ENCODE results near the gene CHTOP. TPM values are rescaled to one million over a fixed set of nuclear protein-coding genes. Genes with fewer than 3 reads are reported as not detected.
A peak's percentile ranks its signal among the peaks of the same experiment; 100 is the strongest.

Gene CHTOP
- total RNA-seq, 1 donor from 2014 or later = 44.0 TPM

- peak; percentile 1 for ATAC-seq
Measured at GRCh38 chr1:153613406-153613805, 20.5 kb upstream of the CHTOP start.

GRCh38 chr1:153614189-153614900 is 19.5 kb upstream of the CHTOP start:
- ATAC-seq = no peak

GRCh38 chr1:153614906-153615305 is 19.0 kb upstream of the CHTOP start:
- no peak for ATAC-seq

GRCh38 chr1:153615406-153615805 is 18.5 kb upstream of the CHTOP start:
- no peak for ATAC-seq

GRCh38 chr1:153616144-153616916 is 17.5 kb upstream of the CHTOP start, which contains the start of gene S100A14:
TSS of gene S100A14 (minus strand) at chr1:153616325. CDS start at chr1:153615858, 467 bp downstream.
- peak; percentile 70 for ATAC-seq

- ATAC-seq = peak; percentile 63
Measured at GRCh38 chr1:153616917-153617311, 17.0 kb upstream of the CHTOP start.

- peak; percentile 31 for ATAC-seq
Measured at GRCh38 chr1:153617663-153618062, 16.2 kb upstream of the CHTOP start.

GRCh38 chr1:153619171-153619570 is 14.7 kb upstream of the CHTOP start:
- no peak for ATAC-seq

- ATAC-seq = no peak
Measured at GRCh38 chr1:153623101-153623500, 10.8 kb upstream of the CHTOP start.

- no peak for ATAC-seq
Measured at GRCh38 chr1:153624965-153625611, 8.8 kb upstream of the CHTOP start.

- no peak for ATAC-seq
Measured at GRCh38 chr1:153626477-153626903, 7.4 kb upstream of the CHTOP start.

- peak; percentile 79 for ATAC-seq
Measured at GRCh38 chr1:153626904-153627714, 6.8 kb upstream of the CHTOP start, which contains the start of gene S100A13. TSS of gene S100A13 (minus strand) at chr1:153627505. CDS start at chr1:153626472, 1,033 bp downstream.

- ATAC-seq = peak; percentile 4
Measured at GRCh38 chr1:153627715-153628626, 5.9 kb upstream of the CHTOP start, which contains the start of gene S100A1. TSS of gene S100A1 (plus strand) at chr1:153628434. CDS start at chr1:153630522, 2,088 bp downstream.

- no peak for ATAC-seq
Measured at GRCh38 chr1:153628638-153629342, 5.1 kb upstream of the CHTOP start.

GRCh38 chr1:153629343-153629665 is 4.6 kb upstream of the CHTOP start:
- no peak for ATAC-seq

- no peak for ATAC-seq
Measured at GRCh38 chr1:153629971-153630370, 3.9 kb upstream of the CHTOP start.

GRCh38 chr1:153630384-153630783 is 3.5 kb upstream of the CHTOP start:
- no peak for ATAC-seq

GRCh38 chr1:153631047-153632022 is 2.5 kb upstream of the CHTOP start:
- no peak for ATAC-seq

GRCh38 chr1:153633161-153633753 is 609 bp upstream of the CHTOP start:
- ATAC-seq = peak; percentile 20

All from esophagus mucosa (tissue), 1 donor.